ENCODE data around the gene MICALL2.
A peak's percentile ranks its signal among the peaks of the same experiment; 100 is the strongest.

The MICALL2 gene

GRCh38 chr7:1466524-1467271 lies 7.4 kb upstream of the MICALL2 start:
- DNase-seq = peak; percentile 5

DNA sequence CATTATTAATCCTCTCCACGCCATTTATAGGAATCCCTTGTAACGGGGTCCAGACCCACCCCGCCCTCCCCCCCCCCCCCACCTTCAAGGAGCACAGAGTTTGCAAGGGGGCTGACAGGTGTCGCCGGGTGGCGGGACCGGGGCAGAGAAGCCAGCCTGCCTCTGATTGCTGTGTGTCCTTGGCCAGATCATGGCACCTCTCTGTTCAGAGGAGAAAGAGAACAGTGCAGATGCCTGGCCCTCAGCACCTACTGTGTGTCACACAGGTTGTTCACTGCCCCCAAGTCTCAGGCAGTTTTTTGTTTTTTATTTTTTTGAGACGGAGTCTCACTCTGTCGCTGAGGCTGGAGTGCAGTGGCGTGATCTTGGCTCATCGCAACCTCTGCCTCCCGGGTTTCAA lies 5.4 kb upstream of the MICALL2 start:
- no peak for DNase-seq

DNA sequence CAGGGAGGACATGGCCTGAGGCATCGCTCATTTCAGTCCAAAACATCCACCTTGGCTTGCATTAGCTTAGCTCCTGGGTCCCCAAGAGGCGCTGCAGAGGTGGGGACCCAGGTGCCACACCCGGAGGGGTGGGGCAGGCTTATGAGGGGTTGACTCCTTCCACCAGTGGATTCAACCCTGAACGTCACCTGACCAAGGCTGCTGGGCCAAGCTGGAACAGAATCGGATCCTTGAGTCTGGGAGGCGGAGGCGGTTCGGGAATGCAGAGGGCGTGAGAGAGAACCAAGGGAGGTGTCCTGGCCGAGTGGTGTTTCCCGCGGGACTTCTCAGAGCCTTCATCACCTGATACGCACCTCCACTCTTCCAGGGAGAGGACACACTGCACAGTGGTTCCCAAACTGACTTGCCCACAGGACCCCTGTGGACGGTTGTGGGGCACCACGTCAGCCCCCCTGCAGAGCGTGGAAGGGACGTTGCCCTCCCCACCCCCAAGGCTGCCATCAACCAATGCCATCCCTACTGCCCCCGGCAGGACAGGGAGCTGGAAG lies 4.5 kb upstream of the MICALL2 start:
- DNase-seq = no peak

DNA sequence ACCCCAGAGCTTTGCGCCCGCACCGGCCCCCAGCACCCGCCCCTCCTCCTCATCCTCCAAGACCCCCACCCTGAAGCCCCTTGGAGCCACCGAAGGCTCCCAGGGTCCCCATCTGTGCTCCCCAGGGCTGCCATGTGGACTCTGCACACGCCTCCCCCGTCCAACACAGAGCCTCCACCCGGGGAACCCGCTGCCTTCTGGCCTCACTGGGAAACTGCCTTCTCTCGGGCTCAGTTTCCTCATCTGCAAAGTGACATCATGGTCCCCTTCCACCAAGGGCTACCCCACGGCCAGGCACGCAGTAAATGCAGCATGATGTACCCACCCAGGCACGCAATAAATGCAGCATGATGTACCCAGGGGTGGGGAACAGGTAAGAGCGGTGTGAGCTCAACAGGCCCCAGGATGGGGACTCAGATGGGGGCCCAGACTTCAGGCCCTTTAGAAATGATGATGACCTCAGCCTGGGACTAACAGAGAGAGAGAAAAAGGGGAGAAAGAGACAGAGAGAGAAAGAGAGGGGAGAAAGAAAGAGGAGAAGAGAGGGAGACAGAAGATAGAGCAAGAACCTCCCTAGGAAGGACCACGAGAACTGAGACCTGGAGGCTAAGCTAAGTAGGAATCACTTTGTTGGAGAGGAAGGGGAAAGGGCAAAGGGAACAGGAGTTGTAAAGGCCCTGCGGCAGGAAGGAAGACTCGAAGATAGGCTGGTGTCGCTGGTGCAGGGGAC lies 2.5 kb upstream of the MICALL2 start:
- no peak for DNase-seq

GRCh38 chr7:1460821-1461645 lies 1.8 kb upstream of the MICALL2 start:
- DNase-seq = no peak

DNA sequence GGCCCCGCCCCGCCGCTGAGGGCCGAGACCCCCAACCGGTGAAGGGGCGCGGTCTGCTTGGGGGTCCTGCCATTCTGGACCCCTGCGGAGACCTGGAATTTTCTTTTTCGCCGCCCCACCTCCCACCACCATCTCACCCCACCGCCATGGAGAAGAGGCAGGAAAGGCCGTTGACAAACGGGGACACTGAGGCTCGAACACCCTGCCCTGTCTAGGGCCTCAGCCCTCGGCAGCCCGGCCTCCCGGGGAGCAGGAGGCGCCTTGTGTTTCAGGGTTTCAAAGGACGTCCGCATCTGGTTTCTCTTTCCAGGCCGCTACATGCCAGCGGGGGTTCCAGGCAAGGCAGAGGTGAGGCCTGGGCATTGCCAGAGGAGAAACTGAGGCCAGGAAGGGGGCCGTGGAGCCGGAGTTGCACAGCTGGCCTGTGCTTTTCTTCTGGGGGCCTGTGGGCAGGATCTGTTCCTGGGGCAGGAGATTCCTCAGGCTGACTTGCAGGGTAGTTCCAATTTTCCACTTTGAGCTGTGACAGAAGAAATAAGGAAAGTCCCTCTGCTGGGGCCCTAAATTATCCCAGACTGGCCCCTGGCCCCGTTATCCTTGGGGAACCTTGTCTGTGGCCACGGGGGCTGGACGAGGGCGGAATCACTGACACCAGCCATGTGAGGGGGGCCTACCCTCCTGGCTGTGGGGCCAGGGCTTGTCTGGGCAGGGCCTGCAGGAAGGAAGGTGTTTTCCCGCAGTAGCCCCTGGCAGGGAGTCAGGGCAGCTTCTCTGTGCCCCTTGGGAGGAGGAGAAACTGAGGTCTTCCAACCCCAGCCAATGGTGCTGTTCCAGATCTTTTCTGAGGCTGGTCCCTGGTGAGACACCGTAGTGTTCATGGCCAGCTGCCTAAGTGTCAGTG lies 900 bp upstream of the MICALL2 start:
- DNase-seq = no peak

DNA sequence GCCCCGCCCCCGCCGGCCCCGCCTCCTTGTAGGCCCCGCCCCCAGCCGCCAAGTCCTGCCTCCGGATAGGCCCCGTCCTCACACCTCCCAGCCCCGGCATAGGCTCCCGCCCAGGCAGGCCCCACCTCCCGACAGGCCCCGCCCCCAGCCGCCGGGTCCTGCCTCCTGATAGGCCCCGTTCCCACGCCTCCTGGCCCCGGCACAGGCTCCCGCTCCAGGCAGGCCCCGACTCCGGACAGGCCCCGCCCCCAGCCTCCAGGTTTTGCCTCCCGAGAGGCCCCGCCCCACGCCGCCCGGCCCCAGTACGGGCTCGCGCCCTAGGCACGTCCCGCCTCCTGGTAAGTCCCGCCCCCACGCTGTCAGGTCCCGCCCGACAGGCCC lies 232 bp upstream of the MICALL2 start:
- peak; percentile 96 for DNase-seq

DNA sequence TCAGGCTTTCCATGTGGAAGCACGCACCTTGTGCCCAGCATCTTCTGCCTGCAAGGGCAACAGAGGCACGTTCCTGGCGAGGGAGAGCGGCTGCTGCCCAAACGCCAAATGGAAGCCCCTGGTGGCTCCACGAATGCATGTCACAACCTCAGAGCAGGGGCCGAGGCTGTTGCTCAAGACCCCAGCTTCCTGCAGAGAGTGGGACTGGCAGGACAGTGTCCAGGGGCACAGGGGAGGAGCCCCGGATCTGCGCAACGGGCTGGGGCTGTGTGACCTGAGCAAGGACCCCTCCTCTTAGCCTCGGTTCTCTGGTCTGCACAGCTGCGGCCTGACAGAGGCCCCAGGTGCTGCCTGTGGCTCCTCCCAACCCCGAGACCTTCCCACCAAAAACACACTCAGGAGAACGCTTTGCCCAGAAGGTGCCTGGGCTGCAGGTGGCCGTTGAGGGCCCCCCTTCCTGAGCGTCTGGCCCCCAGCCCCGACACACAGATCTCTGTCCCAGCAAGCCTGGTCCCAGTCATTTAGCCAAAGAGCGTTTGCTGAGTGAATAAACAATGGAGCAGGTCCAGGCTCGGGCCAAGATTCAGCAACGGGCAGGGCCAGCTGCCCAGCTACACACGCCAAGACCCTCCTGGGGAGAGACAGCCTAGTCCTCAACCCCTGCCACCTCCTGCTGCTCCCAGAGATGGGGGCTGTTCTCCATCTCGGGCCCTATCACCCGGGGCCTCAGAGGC lies 1.2 kb downstream of the MICALL2 start:
- no peak for DNase-seq

DNA sequence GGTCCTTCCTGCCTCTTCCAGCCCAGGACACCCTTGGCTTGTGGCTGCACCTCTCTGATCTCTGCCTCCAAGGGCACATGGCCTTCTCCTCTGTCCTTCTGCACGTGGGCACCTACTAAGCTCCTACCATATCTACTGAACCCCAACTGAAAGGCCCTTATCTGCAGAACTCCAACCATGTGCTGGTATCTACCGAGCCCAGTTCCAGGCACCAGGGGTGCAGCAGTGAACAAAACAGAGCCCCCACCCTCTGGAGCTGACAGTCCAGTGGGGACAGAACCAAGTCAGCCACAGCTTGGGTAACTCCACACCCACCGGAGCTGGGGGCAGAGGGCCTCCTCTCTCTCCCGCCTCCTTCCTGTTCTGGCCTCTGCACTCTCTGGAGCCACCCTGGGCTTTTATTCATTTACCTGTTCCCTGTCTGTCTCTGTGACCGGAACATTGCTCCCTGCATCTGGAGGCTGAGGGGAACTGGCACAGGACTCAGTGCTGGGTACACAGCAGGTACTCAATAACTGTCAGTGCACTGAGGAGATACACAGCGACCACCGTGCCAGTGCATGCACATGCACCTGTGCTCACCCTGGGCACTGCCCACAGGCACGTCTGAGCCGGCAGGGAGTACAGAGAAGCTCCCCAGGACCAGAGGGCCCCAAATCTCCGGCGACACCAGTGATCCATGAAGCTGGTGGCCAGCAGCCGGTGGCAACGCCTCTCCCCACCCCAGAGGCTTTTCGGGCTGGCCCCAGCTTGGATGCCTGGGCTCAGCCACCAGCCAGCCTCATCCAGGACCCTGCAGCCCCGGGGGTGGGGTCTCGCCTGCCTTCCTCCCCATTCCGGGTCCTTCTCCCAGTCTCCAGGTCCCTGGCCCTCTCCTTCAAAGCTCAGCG lies 2.0 kb downstream of the MICALL2 start:
- DNase-seq = no peak

GRCh38 chr7:1455955-1456354 lies 3.3 kb downstream of the MICALL2 start:
- DNase-seq = no peak

DNA sequence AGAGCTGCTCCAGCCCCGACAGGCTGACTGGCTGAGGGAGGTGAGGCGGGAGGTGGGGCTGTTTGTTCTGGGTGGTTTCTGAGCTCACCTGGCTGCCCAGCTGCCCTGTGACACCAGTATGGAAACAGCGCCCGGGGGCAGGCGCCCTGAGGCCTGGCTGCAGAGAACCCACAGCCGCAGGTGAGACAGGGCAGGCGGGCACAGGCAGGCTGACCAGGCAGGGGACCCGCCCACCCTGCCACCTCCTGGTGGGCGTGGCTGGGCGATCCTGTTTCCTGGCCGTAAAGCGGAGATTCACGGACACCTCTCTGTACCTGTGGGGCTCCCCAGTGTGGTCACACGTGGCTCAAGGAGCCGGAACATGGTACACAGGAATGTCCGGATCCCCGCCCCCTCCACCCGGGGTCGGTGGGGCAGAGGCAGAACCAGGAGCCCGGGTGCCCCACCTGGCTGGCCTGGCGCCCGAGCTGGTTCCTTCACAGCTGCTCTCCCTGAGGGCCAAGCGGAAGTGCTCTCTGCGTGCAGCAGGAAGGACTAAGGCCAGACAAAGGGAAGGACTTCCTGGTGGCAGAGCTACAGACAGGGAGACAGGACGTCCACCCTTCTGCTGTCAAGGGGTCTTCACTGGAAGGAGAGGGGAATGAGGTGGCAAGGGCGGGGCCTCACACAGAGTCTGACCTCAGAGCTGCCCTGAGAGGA lies 3.9 kb downstream of the MICALL2 start:
- no peak for DNase-seq

DNA sequence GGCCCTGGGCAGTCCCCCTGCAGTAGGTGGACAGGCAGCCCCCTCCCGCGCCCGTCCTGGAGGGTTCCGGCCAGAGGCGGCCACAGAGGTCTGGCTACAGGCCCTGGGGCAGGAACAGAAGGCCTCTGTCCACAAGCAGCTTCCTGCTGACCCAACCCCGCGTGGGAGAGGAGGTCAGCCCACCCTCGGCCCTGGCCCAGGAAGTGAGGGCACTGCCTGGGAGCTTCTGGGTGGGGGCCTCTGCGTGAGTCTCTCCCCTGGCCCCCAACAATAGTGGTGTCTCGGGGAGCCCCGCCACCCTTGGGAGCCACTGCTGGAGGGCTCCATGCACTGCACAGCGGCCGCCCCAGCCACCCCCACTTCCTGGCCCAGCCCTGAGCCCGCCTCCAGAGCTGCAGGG lies 4.7 kb downstream of the MICALL2 start:
- no peak for DNase-seq

- DNase-seq = no peak
Measured at GRCh38 chr7:1452205-1452604, 7.1 kb downstream of the MICALL2 start.

DNA sequence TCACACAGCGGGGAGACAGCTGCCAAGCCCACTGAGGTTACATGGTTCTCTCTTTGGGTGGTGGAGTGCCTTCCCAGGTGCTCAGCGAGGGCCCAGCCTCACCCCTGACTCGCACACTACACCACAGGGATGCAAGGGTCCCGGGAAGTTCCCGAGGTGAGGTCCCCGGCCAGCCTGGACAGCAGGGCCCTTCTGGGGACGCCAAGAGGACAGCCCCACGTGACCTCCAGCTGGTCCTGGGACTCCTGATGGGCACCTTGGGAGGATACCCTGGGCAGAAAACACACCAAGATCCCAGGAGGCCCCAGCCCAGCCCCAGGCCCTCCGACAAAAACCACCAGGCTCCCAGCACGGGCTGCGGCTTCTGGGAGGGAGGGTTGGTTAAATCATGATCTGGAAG lies 8.3 kb downstream of the MICALL2 start:
- no peak for DNase-seq

DNA sequence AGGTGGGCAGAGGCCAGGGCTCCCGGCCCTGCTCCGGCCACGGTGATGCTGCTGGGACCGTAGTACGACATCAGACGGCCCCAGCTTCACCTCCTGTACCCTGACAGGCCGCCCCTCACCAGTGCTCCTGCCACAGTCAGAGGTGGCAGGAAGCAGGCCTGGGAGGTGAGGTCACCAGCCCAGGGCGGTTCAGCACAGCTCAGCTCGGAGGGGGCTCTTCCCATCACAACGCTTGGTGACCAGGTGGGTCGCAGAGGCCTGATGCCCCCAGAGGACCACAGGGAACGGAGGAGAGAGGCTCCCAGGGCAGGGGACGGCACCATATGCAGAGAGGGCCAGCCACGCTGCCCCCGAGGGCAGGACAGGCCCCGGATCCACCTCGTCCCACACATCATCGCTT lies 8.8 kb downstream of the MICALL2 start:
- no peak for DNase-seq

DNA sequence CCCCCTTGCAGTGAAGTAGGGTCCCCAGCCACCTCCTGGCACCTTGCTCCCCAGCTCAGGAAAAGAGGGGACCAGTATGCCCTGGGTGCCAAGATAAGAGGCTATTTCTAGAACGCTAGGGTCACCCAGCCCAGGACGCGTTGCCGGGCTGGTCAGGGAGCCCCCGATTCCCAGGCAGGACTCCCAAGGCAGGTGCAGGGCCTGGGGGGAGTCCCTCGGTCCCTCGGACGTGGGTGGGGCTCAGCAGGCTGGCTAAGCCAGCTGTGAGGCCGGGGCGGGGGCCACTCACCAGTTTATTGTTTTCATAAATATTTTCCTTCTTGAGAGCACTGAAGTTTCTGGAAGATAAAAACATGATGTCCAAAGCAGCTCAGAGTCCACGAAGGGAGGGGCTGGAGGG lies 9.3 kb downstream of the MICALL2 start:
- DNase-seq = no peak

DNA sequence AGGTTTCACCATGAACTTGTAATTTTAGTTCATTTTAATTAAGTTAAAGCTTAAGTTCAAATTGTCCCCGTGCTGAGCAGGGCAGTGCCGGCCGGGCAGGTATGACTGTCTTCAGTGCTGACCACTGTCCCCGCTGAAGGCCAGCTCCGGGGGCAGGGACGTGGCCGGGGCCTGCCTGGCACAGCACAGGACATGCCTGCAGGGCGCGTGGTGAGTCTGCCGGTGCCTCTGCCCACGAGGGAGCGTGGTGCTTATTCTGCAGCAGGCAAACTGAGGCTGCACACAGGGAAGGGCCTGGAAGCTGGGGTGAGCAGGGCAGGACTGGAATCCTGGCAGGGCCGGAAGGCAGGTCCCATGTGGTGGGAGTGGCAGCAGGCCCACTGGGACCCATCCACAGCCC lies 9.8 kb downstream of the MICALL2 start:
- DNase-seq = no peak

DNA sequence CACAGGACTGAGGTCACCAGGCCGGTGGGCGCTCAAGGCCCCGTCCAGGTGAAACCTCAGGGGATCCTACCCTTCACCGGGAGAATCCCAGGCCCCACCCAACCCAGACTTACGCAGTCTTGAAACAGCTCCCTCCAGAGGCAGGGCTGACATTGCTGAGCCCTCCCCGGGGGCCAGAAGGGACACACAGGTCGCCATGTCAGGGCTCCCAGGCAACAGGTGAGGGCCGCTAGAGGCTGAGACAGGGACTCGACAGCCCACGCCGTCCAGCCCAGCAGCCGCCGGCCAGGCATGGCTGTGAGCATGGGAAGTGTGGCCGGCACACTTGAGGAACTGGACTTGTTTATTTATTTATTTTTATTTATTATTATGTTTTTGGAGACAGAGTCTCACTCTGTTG lies 10.3 kb downstream of the MICALL2 start:
- DNase-seq = no peak

DNA sequence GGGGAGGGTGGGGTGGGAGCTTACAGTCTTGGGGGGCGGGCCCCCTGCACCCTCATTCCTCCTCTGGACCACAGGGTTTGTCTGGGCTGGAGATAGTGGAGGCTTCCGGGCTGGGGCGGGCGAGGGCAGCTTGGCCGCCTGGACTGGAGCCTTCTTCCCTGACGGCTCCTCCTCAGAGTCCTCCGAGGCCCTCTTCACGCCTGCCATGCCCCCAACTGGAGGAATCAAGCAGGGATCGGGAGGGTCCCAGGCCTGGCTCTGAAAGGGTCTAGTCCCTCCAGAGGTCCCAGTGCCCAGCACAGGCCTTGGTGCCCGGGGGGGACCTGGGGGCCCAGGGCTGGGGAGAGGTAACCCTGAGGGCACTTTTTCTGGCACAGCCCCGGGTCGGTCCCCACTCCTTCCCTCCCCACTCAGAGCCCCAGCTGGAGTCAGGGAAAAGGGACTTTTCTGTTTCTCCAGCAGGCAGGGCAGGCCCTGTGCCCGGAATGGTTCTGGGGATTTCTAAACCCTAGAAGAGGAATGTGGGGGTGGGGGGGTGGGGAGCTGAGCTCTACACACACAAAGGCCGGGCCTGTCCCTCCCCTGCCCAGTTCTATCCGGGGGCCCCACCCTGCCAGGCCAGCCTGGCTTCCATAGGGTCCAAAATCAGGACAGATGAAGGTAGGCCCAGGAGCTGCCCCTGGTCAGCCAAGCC lies 11.6 kb downstream of the MICALL2 start:
- DNase-seq = no peak

All from amniotic stem cell (primary cell).